ENCODE measurements around the gene THBS1.

GRCh38 chr15:39585871-39586301 is 5.0 kb downstream of the THBS1 start:
- TF ChIP-seq LEF1 (IDR thresholded peaks at IDR 0.05; ENCODE audit: borderline replicate concordance), result no peak
- TF ChIP-seq BHLHE40 (IDR thresholded peaks at IDR 0.05; ENCODE audit: borderline replicate concordance), result no peak
- no peak for TF ChIP-seq CTBP1 (IDR thresholded peaks at IDR 0.05; ENCODE audit: borderline replicate concordance)
- no peak for TF ChIP-seq SUZ12 (IDR thresholded peaks at IDR 0.05)
- TF ChIP-seq ARNT (IDR thresholded peaks at IDR 0.05), result no peak
- TF ChIP-seq NFRKB (IDR thresholded peaks at IDR 0.05), result no peak
- no peak for TF ChIP-seq FOXM1 (IDR thresholded peaks at IDR 0.05; ENCODE audit: borderline replicate concordance)
- TF ChIP-seq TARDBP (IDR thresholded peaks at IDR 0.05), result no peak
- TF ChIP-seq FOXK2 (IDR thresholded peaks at IDR 0.05), result no peak
- TF ChIP-seq SP1 (IDR thresholded peaks at IDR 0.05), result no peak
- no peak for TF ChIP-seq ZNF384 (IDR thresholded peaks at IDR 0.05)
